Endothelial cell of umbilical vein (primary cell): ENCODE data around the gene CSPG5. TPM values are rescaled to one million over a fixed set of nuclear protein-coding genes. Genes with fewer than 3 reads are reported as not detected.
A peak's percentile ranks its signal among the peaks of the same experiment; 100 is the strongest.

Experiments used
- BruUV-seq: library from RNA; stranded (reverse); fragments of 400-500 nt; replicated peaks from 2 replicates; lab custom pipeline; 2021; lab: Mats Ljungman, UMichigan
- CTCF ChIA-PET: fragments of 300-600, 350-600 bp; sonication (Branson Sonifier 250); formaldehyde crosslinking; loops from one replicate; lab custom pipeline; 2021; ENCODE audit warnings: antibody characterized with exemption, inconsistent platforms; lab: Charles Lee
- POLR2A ChIA-PET: fragments of 300-600, 350-600 bp; sonication (Branson Sonifier 250); formaldehyde crosslinking; loops from one replicate; lab custom pipeline; 2021; ENCODE audit warnings: antibody characterized with exemption, inconsistent platforms; lab: Charles Lee
- DNase-seq: peaks from one replicate; pipeline ENCODE4 v3.0.0-alpha.2; 2011; ENCODE audit warnings: low read depth, low spot score
- FAIRE-seq: peaks from 2 replicates; lab custom pipeline; 2011; peaks lifted over from hg19 to GRCh38; lab: Jason Lieb, UNC
- H2AFZ ChIP-seq: 2 replicates; pipeline ENCODE4 v1.6.0; 2012; ENCODE audit warnings: low read depth, low read length, control low read depth, inconsistent platforms
- H3K27ac ChIP-seq: 2 replicates; pipeline ENCODE4 v1.5.1; 2011; ENCODE audit warnings: low read depth, mild to moderate bottlenecking, control low read depth, low read length, moderate library complexity; ENCODE audit not compliant: insufficient read depth
- H3K27me3 ChIP-seq, 2 experiments: 2 replicates each; pipeline versions ENCODE4 v1.6.0 to v1.6.1; 2011; ENCODE audit warnings: low read length in 2 of 2, mixed read lengths in 1 of 2; ENCODE audit not compliant: control insufficient read depth in 2 of 2, insufficient read depth in 2 of 2
- H3K36me3 ChIP-seq, 2 experiments: 2 replicates in 1 of 2; 3 replicates in 1 of 2; pipeline ENCODE4 v1.5.1; 2011; ENCODE audit warnings: low read length in 2 of 2, mild to moderate bottlenecking in 1 of 2, moderate library complexity in 1 of 2; ENCODE audit not compliant: control insufficient read depth in 2 of 2, insufficient read depth in 2 of 2; ENCODE audit errors: extremely low read depth in 1 of 2
- H3K4me1 ChIP-seq: 3 replicates; pipeline ENCODE4 v1.5.1; 2011; ENCODE audit warnings: mild to moderate bottlenecking, low read length; ENCODE audit not compliant: control insufficient read depth, insufficient read depth; ENCODE audit errors: extremely low read depth
- H3K4me2 ChIP-seq: 2 replicates; pipeline ENCODE4 v1.6.1; 2011; ENCODE audit warnings: low read length, control low read depth, mixed read lengths; ENCODE audit not compliant: insufficient read depth
- H3K4me3 ChIP-seq, 3 experiments: fragments of 200-600 bp in 1 of 3; sonication (generic), shearing (Covaris generic) in 1 of 3; replicated peaks in 1 of 3; 2 replicates each; pipeline ENCODE4 v1.5.1; 2011 to 2016; ENCODE audit warnings: control low read depth in 3 of 3, low read length in 3 of 3, mild to moderate bottlenecking in 2 of 3, inconsistent platforms in 1 of 3, low read depth in 1 of 3, moderate library complexity in 1 of 3; ENCODE audit not compliant: insufficient read depth in 1 of 3
- H3K79me2 ChIP-seq: 2 replicates; pipeline ENCODE4 v1.6.0; 2012; ENCODE audit warnings: low read length, inconsistent platforms; ENCODE audit not compliant: control insufficient read depth, insufficient read depth
- H3K9ac ChIP-seq: replicated peaks from 2 replicates; pipeline ENCODE3; 2011; ENCODE audit warnings: low read length, control low read depth; ENCODE audit not compliant: insufficient read depth; ENCODE audit errors: extremely low read depth
- H3K9me1 ChIP-seq: replicated peaks from 3 replicates; pipeline ENCODE4 v1.6.0; 2011; ENCODE audit warnings: mild to moderate bottlenecking, low read length; ENCODE audit not compliant: control insufficient read depth, insufficient read depth; ENCODE audit errors: extremely low read depth
- H3K9me3 ChIP-seq: replicated peaks from 2 replicates; pipeline ENCODE4 v1.5.1; 2012; ENCODE audit warnings: low read length, inconsistent platforms; ENCODE audit not compliant: control insufficient read depth, insufficient read depth
- H4K20me1 ChIP-seq: replicated peaks from 2 replicates; pipeline ENCODE3; 2011; ENCODE audit warnings: mild to moderate bottlenecking, low read length; ENCODE audit not compliant: control insufficient read depth, insufficient read depth; ENCODE audit errors: extremely low read depth
- CTCF ChIP-seq, 2 donors: IDR thresholded peaks; 1 replicate in 1 of 2; 2 replicates in 1 of 2; pipeline ENCODE4 v1.5.1; 2011; ENCODE audit warnings: low read length in 2 of 2, mild to moderate bottlenecking in 2 of 2, moderate library complexity in 2 of 2, control low read depth in 1 of 2, inconsistent platforms in 1 of 2, low read depth in 1 of 2; ENCODE audit not compliant: insufficient read depth in 1 of 2; ENCODE audit errors: extremely low read depth in 1 of 2
- EZH2 ChIP-seq: IDR thresholded peaks from 2 replicates; pipeline ENCODE4 v1.6.1; 2012; ENCODE audit warnings: borderline replicate concordance, low read depth, mild to moderate bottlenecking, moderate library complexity, low read length, inconsistent platforms; ENCODE audit not compliant: severe bottlenecking
- FOS ChIP-seq: IDR thresholded peaks from 2 replicates; pipeline ENCODE4 v1.6.1; 2011; ENCODE audit warnings: mild to moderate bottlenecking, low read length, moderate library complexity, borderline replicate concordance; ENCODE audit not compliant: insufficient read depth
- GATA2 ChIP-seq: IDR thresholded peaks from 2 replicates; pipeline ENCODE4 v1.7.0; 2011; ENCODE audit warnings: low read depth, mild to moderate bottlenecking, moderate library complexity, mixed read lengths, low read length; ENCODE audit not compliant: insufficient read length, insufficient read depth
- JUN ChIP-seq: IDR thresholded peaks from 2 replicates; pipeline ENCODE4 v1.6.1; 2011; ENCODE audit warnings: borderline replicate concordance, low read depth; ENCODE audit not compliant: insufficient read length, insufficient read depth
- MAX ChIP-seq: IDR thresholded peaks from 2 replicates; pipeline ENCODE4 v1.6.1; 2011; ENCODE audit not compliant: insufficient read depth, insufficient read length
- MYC ChIP-seq: IDR thresholded peaks from one replicate; pipeline ENCODE4 v1.6.1; 2011; ENCODE audit warnings: mild to moderate bottlenecking, low read depth, low read length
- POLR2A ChIP-seq: IDR thresholded peaks from 2 replicates; pipeline ENCODE4 v1.6.1; 2012; ENCODE audit warnings: low read depth, mild to moderate bottlenecking, control low read depth, low read length
- POLR2AphosphoS5 ChIP-seq: IDR thresholded peaks from 2 replicates; pipeline ENCODE4 v1.6.1; 2012; ENCODE audit warnings: low read depth, mild to moderate bottlenecking, control low read depth, low read length, moderate library complexity; ENCODE audit not compliant: insufficient read depth
- dilution Hi-C: fragments of 300-500 bp; cut with MboI; formaldehyde crosslinking; loops from one replicate; pipeline ENCODE4 v1.15.0; 2019; ENCODE audit warnings: low sequenced_read_pairs; ENCODE audit not compliant: extremely low pct_ligation_motif_present
- intact Hi-C: fragments of 100-400 bp; cut with micrococcal nuclease; formaldehyde crosslinking; loops from one replicate; pipeline ENCODE4 v1.10.0; 2022
- polyA plus RNA-seq, 4 experiments: library from polyadenylated mRNA; depleted of rRNA in 3 of 4; stranded (reverse) in 3 of 4; unstranded in 1 of 4; fragments of >200 nt; gene quantifications; 2 replicates each; pipeline versions ENCODE4 v1.2.1 to v1.2.3, GENCODE V29; 2011 to 2012; ENCODE audit warnings: missing spikeins in 1 of 4
- total RNA-seq: library from RNA; stranded (reverse); gene quantifications from 2 replicates; pipeline ENCODE4 v1.2.3, GENCODE V29; 2021

CSPG5 gene
- total and polyA plus RNA-seq, 2 donors (not counting 3 experiments of a cell fraction or from before 2014, with no cell fraction given): 0.32 to 0.55 TPM

- ChIA-PET POLR2A (interaction anchor here (0.9 to 1.4 kb wide), 2 partner anchors 267 to 303 kb away, joined by 3 to 4 read pairs; no protein-coding TSS in a partner anchor), CTCF (interaction anchor here (0.6 to 3.8 kb wide), 53 partner anchors 9 to 914 kb away, joined by 3 to 99 read pairs (median 4); partner anchors contain the start of gene SCAP)
- TF ChIP-seq CTCF (IDR thresholded peaks at IDR 0.05; ENCODE audit: extremely low read depth in 1 of 2, insufficient read depth in 1 of 2, low read depth in 1 of 2, low read length in 2 of 2): peak; percentile 85 to 90
- peak; percentile 34 for TF ChIP-seq POLR2AphosphoS5
- TF ChIP-seq EZH2: no peak
- TF ChIP-seq GATA2: no peak
- TF ChIP-seq MAX: peak; percentile 88
- peak; percentile 82 for TF ChIP-seq MYC
- no peak for TF ChIP-seq JUN
- no peak for TF ChIP-seq POLR2A
- TF ChIP-seq FOS: no peak
- DNase-seq: peak; percentile 86
- no peaks in the 10 kb centered on the region for H3K79me2 ChIP-seq
- intact Hi-C loops: loop anchor here (1.0 to 5.0 kb wide), 5 partner anchors 55 to 629 kb away; partner anchors contain the start of gene CSPG5
- no peak overlapping the region for H3K4me2 ChIP-seq
- no peaks in the 10 kb centered on the region for H3K27me3 ChIP-seq
- no peaks in the 10 kb centered on the region for H3K9me1 ChIP-seq
- no peaks in the 10 kb centered on the region for H4K20me1 ChIP-seq
- no peak overlapping the region for H3K9ac ChIP-seq
- no peak overlapping the region for H3K4me3 ChIP-seq
- BruUV-seq: no TSS peak
- H3K9me3 ChIP-seq: no peaks in the 10 kb centered on the region
- H3K36me3 ChIP-seq: no peaks in the 10 kb centered on the region
- dilution Hi-C loops: no loop called here
- H3K4me1 ChIP-seq: no peaks in the 10 kb centered on the region
- no peak overlapping the region for H3K27ac ChIP-seq
- H2AFZ ChIP-seq: peak overlapping the region; percentile 25
- FAIRE-seq: peak; percentile 94
These were observed 56.3 kb downstream of the CSPG5 start for GRCh38 chr3:47522082-47522987.
